ENCODE results near the gene HDAC5. TPM values are rescaled to one million over a fixed set of nuclear protein-coding genes. Genes with fewer than 3 reads are reported as not detected.
A peak's percentile ranks its signal among the peaks of the same experiment; 100 is the strongest.

HDAC5 gene
- total and polyA plus RNA-seq, 2 of the 8 experiments (the other 6 are each of a cell fraction or from before 2014, with no cell fraction given) = 48.5 to 54.4 TPM

DNA sequence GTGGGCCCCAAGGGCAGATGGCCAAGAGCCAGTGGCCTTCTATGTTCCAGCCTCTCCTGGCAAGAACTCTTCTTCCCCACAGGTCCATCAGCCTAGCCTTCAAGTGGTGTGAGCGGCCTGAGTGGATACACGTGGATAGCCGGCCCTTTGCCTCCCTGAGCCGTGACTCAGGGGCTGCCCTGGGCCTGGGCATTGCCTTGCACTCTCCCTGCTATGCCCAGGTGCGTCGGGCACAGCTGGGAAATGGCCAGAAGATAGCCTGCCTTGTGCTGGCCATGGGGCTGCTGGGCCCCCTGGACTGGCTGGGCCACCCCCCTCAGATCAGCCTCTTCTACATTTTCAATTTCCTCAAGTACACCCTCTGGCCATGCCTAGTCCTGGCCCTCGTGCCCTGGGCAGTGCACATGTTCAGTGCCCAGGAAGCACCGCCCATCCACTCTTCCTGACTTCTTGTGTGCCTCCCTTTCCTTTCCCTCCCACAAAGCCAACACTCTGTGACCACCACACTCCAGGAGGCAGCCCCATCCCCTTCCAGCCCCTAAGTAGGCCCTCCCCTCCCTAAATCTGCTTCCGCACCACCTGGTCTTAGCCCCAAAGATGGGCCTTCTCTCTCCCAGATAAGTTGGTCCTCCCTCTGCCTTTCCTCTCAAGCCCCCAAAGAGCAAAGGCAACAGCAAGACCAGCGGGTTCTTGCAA is 47.7 kb downstream of the HDAC5 start:
- H3K27ac ChIP-seq (ENCODE audit: low read depth, low read length) = no peak overlapping the region
- H4K20me1 ChIP-seq (replicated peaks in 1 of 2; ENCODE audit: control insufficient read depth in 1 of 2, insufficient read depth in 2 of 2, low read length in 2 of 2) = peaks cover 0 to 13% of the 10 kb centered on the region in 2 experiments
- no peak for DNase-seq (ENCODE audit: low read depth in 1 of 2, low spot score in 2 of 2)
- no peak for FAIRE-seq
- peaks cover 2% of the 10 kb centered on the region; the same call in 1 of the 2 replicates for H3K79me1 ChIP-seq (ENCODE audit: low read depth, low read length)
- POLR2A ChIA-PET (ENCODE audit: partially characterized antibody) = interaction anchor here (1.3 to 2.9 kb wide), 4 partner anchors 10 to 37 kb away, joined by 3 to 17 read pairs (median 9); partner anchors contain the start of gene LSM12
- H4K8ac ChIP-seq (ENCODE audit: extremely low read depth, insufficient read depth, low read length) = no peak overlapping the region
- no peak overlapping the region for H4K91ac ChIP-seq (replicated peaks; ENCODE audit: insufficient read length, low read length)
- H4K5ac ChIP-seq (ENCODE audit: insufficient read length, low read depth, low read length) = no peak overlapping the region
- H3K23me2 ChIP-seq (ENCODE audit: low read depth, low read length) = peaks cover 6% of the 10 kb centered on the region; the same call in 1 of the 2 replicates
- no peak overlapping the region for H3K23ac ChIP-seq (ENCODE audit: insufficient read length)
- CTCF ChIA-PET (ENCODE audit: partially characterized antibody) = interaction anchor here (1.1 to 7.1 kb wide), 3 partner anchors 10 to 95 kb away, joined by 3 to 71 read pairs (median 7); partner anchors contain the start of gene ASB16
- no peak overlapping the region for H3K18ac ChIP-seq (ENCODE audit: extremely low read depth, low read length)
- H3K36me3 ChIP-seq (ENCODE audit: control insufficient read depth in 2 of 4, insufficient read depth in 4 of 4, low read length in 3 of 4) = peaks cover 12 to 40% (median 30%) of the 10 kb centered on the region in 4 experiments; a peak in 6 of 8 replicates
- peaks cover 0 to 19% of the 10 kb centered on the region in 2 experiments; a peak in 2 of 4 replicates for H3K79me2 ChIP-seq (ENCODE audit: control insufficient read depth in 1 of 2, insufficient read depth in 2 of 2, low read length in 2 of 2)
- no peaks in the 10 kb centered on the region for H3K27me3 ChIP-seq (replicated peaks in 1 of 4; ENCODE audit: control insufficient read depth in 3 of 4, extremely low read depth in 1 of 4, insufficient read depth in 3 of 4, low read length in 3 of 4)
- H2BK15ac ChIP-seq (ENCODE audit: low read length) = no peak overlapping the region
- H3K9ac ChIP-seq (replicated peaks in 1 of 4; ENCODE audit: extremely low read depth in 1 of 4, low read depth in 3 of 4, low read length in 3 of 4) = no peak overlapping the region
- WGBS, 2 experiments (ENCODE audit: extremely low coverage in 1 of 2, insufficient coverage in 1 of 2, insufficient read length in 1 of 2, insufficient replicate concordance in 2 of 2, low coverage in 1 of 2, low lambda C conversion rate in 2 of 2, missing lambda C conversion rate in 1 of 2) = 92% methylated on average over 9 of the region's 10 CpGs; no CpG with 5 or more reads in 1 of the 2 experiments
- no peak for TF ChIP-seq GTF2F1 (IDR thresholded peaks at IDR 0.05; ENCODE audit: borderline replicate concordance, low read depth, low read length)
- no peak for TF ChIP-seq EGR1 (IDR thresholded peaks at IDR 0.05; ENCODE audit: borderline replicate concordance, low read depth, low read length)
- TF ChIP-seq POLR2A (IDR thresholded peaks at IDR 0.05; ENCODE audit: control extremely low read depth in 1 of 2, low read depth in 2 of 2, low read length in 2 of 2) = 0 out of 3 replicates have a peak, but pooled peaks of 1 of the 2 experiments have one; percentile 18
- no peak for TF ChIP-seq KDM5A (IDR thresholded peaks at IDR 0.05; ENCODE audit: low read length)
- TF ChIP-seq POLR2AphosphoS5 (IDR thresholded peaks at IDR 0.05; ENCODE audit: low read depth, low read length) = 0 out of 2 replicates have a peak, but pooled peaks have one; percentile 29
- peaks cover 0 to 2% (median under 1%) of the 10 kb centered on the region in 4 experiments; a peak in 3 of 7 replicates for H3K4me1 ChIP-seq (replicated peaks in 1 of 4; ENCODE audit: control insufficient read depth in 3 of 4, insufficient read depth in 4 of 4, low read length in 3 of 4)
- no peak overlapping the region for H2AFZ ChIP-seq (ENCODE audit: low read length)
- no peak overlapping the region; the same call in 1 of the 2 replicates for H2BK5ac ChIP-seq (ENCODE audit: low read depth, low read length)
- H3K56ac ChIP-seq (replicated peaks; ENCODE audit: insufficient read length, low read depth, low read length) = no peak overlapping the region
- no peak overlapping the region for H3K4me2 ChIP-seq (ENCODE audit: insufficient read depth in 1 of 2, low read depth in 2 of 2, low read length in 2 of 2)
- H2BK120ac ChIP-seq (replicated peaks; ENCODE audit: low read depth, low read length) = no peak overlapping the region
- no peak overlapping the region for H2AK5ac ChIP-seq (ENCODE audit: low read depth, low read length)
- H3K14ac ChIP-seq (ENCODE audit: insufficient read length) = no peak overlapping the region
- no peak overlapping the region for H2BK20ac ChIP-seq (ENCODE audit: low read length)
- no peak overlapping the region for H3K4ac ChIP-seq (replicated peaks; ENCODE audit: insufficient read length, low read depth, low read length)
- no peaks in the 10 kb centered on the region for H3K9me3 ChIP-seq (ENCODE audit: insufficient read depth in 2 of 2, low read depth in 1 of 2, low read length in 1 of 2)
- no peak overlapping the region for H3K4me3 ChIP-seq (ENCODE audit: extremely low read depth in 1 of 4, insufficient read depth in 2 of 4, low read depth in 3 of 4, low read length in 4 of 4)
- H2BK12ac ChIP-seq (ENCODE audit: low read depth, low read length) = no peak overlapping the region

All from H1 (cell line).